Prostate gland (tissue), 2 donors: ENCODE measurements around the gene TTC24.

ENCODE experiments used
- CTCF ChIP-seq, 4 experiments: fragments of 200-600 bp in 2 of 4; fragments of 450-650 bp in 2 of 4; sonication (generic) in 2 of 4; IDR thresholded peaks; 1 replicate in 3 of 4; 2 replicates in 1 of 4; pipeline ENCODE4 v1.5.1; 2016 to 2019; ENCODE audit warnings: antibody characterized with exemption in 4 of 4, mild to moderate bottlenecking in 2 of 4, moderate library complexity in 2 of 4
- POLR2A ChIP-seq: fragments of 450-650 bp; IDR thresholded peaks from one replicate; pipeline ENCODE4 v1.6.1; 2016; ENCODE audit warnings: antibody characterized with exemption, mild to moderate bottlenecking
- POLR2AphosphoS5 ChIP-seq: sonication (generic); formaldehyde crosslinking; IDR thresholded peaks from one replicate; pipeline ENCODE4 v1.6.1; 2017; ENCODE audit warnings: antibody characterized with exemption

GRCh38 chr1:156591432-156592157 lies 12.1 kb downstream of the TTC24 start, which contains the start of gene NAXE:
- no peak for TF ChIP-seq CTCF (IDR thresholded peaks at IDR 0.05)
- peak; percentile 62 for TF ChIP-seq POLR2A
- peak; percentile 57 for TF ChIP-seq POLR2AphosphoS5
